Activated naive CD4-positive, alpha-beta T cell treated with anti-CD3 and anti-CD28 coated beads, Interleukin-2, amount 50 U/mL, for 72 hours (primary cell): ENCODE data around the gene ASB2. TPM values are rescaled to one million over a fixed set of nuclear protein-coding genes. Genes with fewer than 3 reads are reported as not detected.

Experiments used
- ATAC-seq, 2 donors: fragments of 150-1000 bp; cut with Tn5 transposase; 2 replicates each; pipeline ENCODE4 v1.10.0; 2021; ENCODE audit warnings: mild to moderate bottlenecking in 2 of 2, moderate library complexity in 2 of 2
- DNase-seq, 2 donors: peaks; one replicate each; pipeline ENCODE4 v3.0.0; 2021 to 2022; ENCODE audit warnings: low spot score in 2 of 2
- H3K27ac Mint-ChIP-seq, 2 donors: one replicate each; pipeline ENCODE4 v1.8.0; 2022; ENCODE audit warnings: mild to moderate bottlenecking in 2 of 2, mixed read lengths in 2 of 2
- H3K36me3 Mint-ChIP-seq, 2 donors: one replicate each; pipeline ENCODE4 v1.8.0; 2022; ENCODE audit warnings: mixed read lengths in 2 of 2
- H3K9me3 Mint-ChIP-seq, 2 donors: one replicate each; pipeline ENCODE4 v1.8.0; 2022; ENCODE audit warnings: mixed read lengths in 2 of 2
- total RNA-seq, 2 donors: library from RNA; stranded (reverse); gene quantifications; one replicate each; pipeline ENCODE4 v1.2.3, GENCODE V29; 2022

The ASB2 gene
- total RNA-seq, 2 donors from 2014 or later: 12.9 to 50.0 TPM

- H3K36me3 Mint-ChIP-seq: no peaks in the 10 kb centered on the region
- H3K27ac Mint-ChIP-seq: no peak overlapping the region
- no peaks in the 10 kb centered on the region for H3K9me3 Mint-ChIP-seq
- DNase-seq: no peak
- ATAC-seq: no peak
Observed at GRCh38 chr14:93897476-93897845, 78.9 kb downstream of the ASB2 start.

GRCh38 chr14:93895023-93895604 is 81.3 kb downstream of the ASB2 start:
- H3K9me3 Mint-ChIP-seq: no peaks in the 10 kb centered on the region
- H3K27ac Mint-ChIP-seq: no peak overlapping the region
- DNase-seq: no peak
- no peak for ATAC-seq
- no peaks in the 10 kb centered on the region for H3K36me3 Mint-ChIP-seq

GRCh38 chr14:93893661-93894261 is 82.6 kb downstream of the ASB2 start:
- DNase-seq: no peak
- Mint-ChIP-seq H3K36me3 (no peaks in the 10 kb centered on the region), H3K9me3 (no peaks in the 10 kb centered on the region), H3K27ac (no peak overlapping the region)
- no peak for ATAC-seq

- H3K9me3 Mint-ChIP-seq: no peaks in the 10 kb centered on the region
- no peaks in the 10 kb centered on the region for H3K36me3 Mint-ChIP-seq
- peak; percentile 61 to 88 for DNase-seq
- no peak overlapping the region for H3K27ac Mint-ChIP-seq
- ATAC-seq: peak in 1 of 2 donors; percentile 66
Observed at GRCh38 chr14:93892923-93893558, 83.3 kb downstream of the ASB2 start.

GRCh38 chr14:93892505-93892839 is 83.9 kb downstream of the ASB2 start:
- Mint-ChIP-seq H3K9me3 (no peaks in the 10 kb centered on the region), H3K27ac (no peak overlapping the region), H3K36me3 (no peaks in the 10 kb centered on the region)
- no peak for ATAC-seq
- no peak for DNase-seq

GRCh38 chr14:93891756-93892504 is 84.4 kb downstream of the ASB2 start:
- Mint-ChIP-seq H3K9me3 (no peaks in the 10 kb centered on the region), H3K27ac (no peak overlapping the region), H3K36me3 (no peaks in the 10 kb centered on the region)
- ATAC-seq (no peak), DNase-seq (no peak)

GRCh38 chr14:93889739-93890483 is 86.5 kb downstream of the ASB2 start:
- ATAC-seq (no peak), DNase-seq (no peak)
- Mint-ChIP-seq H3K27ac (no peak overlapping the region), H3K9me3 (no peaks in the 10 kb centered on the region), H3K36me3 (no peaks in the 10 kb centered on the region)

- DNase-seq (no peak), ATAC-seq (no peak)
- Mint-ChIP-seq H3K36me3 (no peaks in the 10 kb centered on the region), H3K9me3 (no peaks in the 10 kb centered on the region), H3K27ac (no peak overlapping the region)
Observed at GRCh38 chr14:93888995-93889394, 87.4 kb downstream of the ASB2 start.

- peaks cover 10 to 13% of the 10 kb centered on the region in 2 donors for H3K36me3 Mint-ChIP-seq
- DNase-seq (no peak), ATAC-seq (no peak)
- H3K27ac Mint-ChIP-seq: no peak overlapping the region
- peaks cover 4 to 14% of the 10 kb centered on the region in 2 donors for H3K9me3 Mint-ChIP-seq
Observed at GRCh38 chr14:93884950-93885349, 91.4 kb downstream of the ASB2 start.

Other genes starting within 250 kb of the ASB2 start
- not detected for gene PRIMA1, start 188.1 kb downstream of the ASB2 start, total RNA-seq
- gene FAM181A, start 49.2 kb downstream of the ASB2 start, total RNA-seq: not detected
- under 1 TPM; 0.20 to 0.49 TPM for gene CCDC197, start 20.7 kb upstream of the ASB2 start, total RNA-seq
- 1 to 10 TPM; 1.2 to 2.3 TPM for gene OTUB2, start 49.8 kb upstream of the ASB2 start, total RNA-seq
- gene DDX24, start 104.6 kb upstream of the ASB2 start, total RNA-seq: 100 to 1,000 TPM; 182 to 210 TPM
- 10 to 100 TPM; 48.0 to 51.4 TPM for gene IFI27L1, start 104.7 kb upstream of the ASB2 start, total RNA-seq
- gene IFI27, start 134.2 kb upstream of the ASB2 start, total RNA-seq: 1 to 10 TPM; 2.5 to 3.0 TPM
- gene IFI27L2, start 153.0 kb upstream of the ASB2 start, total RNA-seq: 10 to 100 TPM; 67.3 to 67.8 TPM
- gene PPP4R4, start 197.8 kb upstream of the ASB2 start, total RNA-seq: 1 to 10 TPM; 6.5 to 8.7 TPM